Small intestine (tissue), 7 donors: ENCODE data around the gene BCAS3. TPM values are rescaled to one million over a fixed set of nuclear protein-coding genes. Genes with fewer than 3 reads are reported as not detected.

Experiments
- DNase-seq, 2 donors: peaks; one replicate each; pipeline versions ENCODE4 v3.0.0 to v3.0.0-alpha.2; 2013
- FAIRE-seq: peaks from 2 replicates; lab custom pipeline; 2012; peaks lifted over from hg19 to GRCh38; lab: Jason Lieb, UNC
- H3K27ac ChIP-seq, 3 donors: one replicate each; pipeline ENCODE4 v1.5.1; 2013; ENCODE audit warnings: low read length in 2 of 3, mild to moderate bottlenecking in 2 of 3, control low read depth in 1 of 3, inconsistent platforms in 1 of 3, low read depth in 1 of 3, moderate library complexity in 1 of 3
- H3K27me3 ChIP-seq, 3 donors: one replicate each; pipeline ENCODE4 v1.6.1; 2013; ENCODE audit warnings: low read length in 3 of 3, inconsistent platforms in 1 of 3; ENCODE audit not compliant: control insufficient read depth in 3 of 3, insufficient read depth in 3 of 3
- H3K36me3 ChIP-seq, 3 donors: one replicate each; pipeline ENCODE4 v1.6.1; 2013; ENCODE audit warnings: low read length in 3 of 3, inconsistent platforms in 1 of 3, low read depth in 1 of 3, mild to moderate bottlenecking in 1 of 3, moderate library complexity in 1 of 3; ENCODE audit not compliant: control insufficient read depth in 3 of 3, insufficient read depth in 2 of 3
- H3K4me1 ChIP-seq, 3 donors: one replicate each; pipeline ENCODE4 v1.6.1; 2013; ENCODE audit warnings: low read length in 2 of 3, inconsistent platforms in 1 of 3, low read depth in 1 of 3, mild to moderate bottlenecking in 1 of 3, moderate library complexity in 1 of 3; ENCODE audit not compliant: control insufficient read depth in 3 of 3, insufficient read depth in 2 of 3
- H3K4me3 ChIP-seq, 3 donors: one replicate each; pipeline ENCODE4 v1.5.1; 2013; ENCODE audit warnings: low read length in 3 of 3, control low read depth in 1 of 3, inconsistent platforms in 1 of 3, low read depth in 1 of 3, mild to moderate bottlenecking in 1 of 3, moderate library complexity in 1 of 3
- H3K9me3 ChIP-seq, 2 donors: one replicate each; pipeline ENCODE4 v1.6.1; 2013; ENCODE audit warnings: low read depth in 1 of 2, low read length in 1 of 2; ENCODE audit not compliant: control insufficient read depth in 2 of 2, insufficient read depth in 1 of 2
- WGBS, 3 donors: extraction: QIAGEN DNeasy Blood & Tissue Kit; methylation state at CpG; one replicate each; pipeline ENCODE4 v1.1.7; 2013; 5-methylcytosine and 5-hydroxymethylcytosine counted together
- polyA plus RNA-seq, 4 donors: library from polyadenylated mRNA; stranded (reverse) in 3 of 4; unstranded in 1 of 4; fragments of 200-250 nt in 3 of 4; fragments of 120-200 nt in 1 of 4; gene quantifications; one replicate each; pipeline versions ENCODE4 v1.2.1 to v1.2.3, GENCODE V29; 2013
- donor health status: healthy with polysubstance abuse.
- donor health status: control.
- donor health status: control.
- donor health status: Bipolar disorder and iron deficiency.
- donor health status: healthy.

The BCAS3 gene
- polyA plus RNA-seq, 4 donors: 4.4 to 10.5 (median 4.8) TPM

DNA sequence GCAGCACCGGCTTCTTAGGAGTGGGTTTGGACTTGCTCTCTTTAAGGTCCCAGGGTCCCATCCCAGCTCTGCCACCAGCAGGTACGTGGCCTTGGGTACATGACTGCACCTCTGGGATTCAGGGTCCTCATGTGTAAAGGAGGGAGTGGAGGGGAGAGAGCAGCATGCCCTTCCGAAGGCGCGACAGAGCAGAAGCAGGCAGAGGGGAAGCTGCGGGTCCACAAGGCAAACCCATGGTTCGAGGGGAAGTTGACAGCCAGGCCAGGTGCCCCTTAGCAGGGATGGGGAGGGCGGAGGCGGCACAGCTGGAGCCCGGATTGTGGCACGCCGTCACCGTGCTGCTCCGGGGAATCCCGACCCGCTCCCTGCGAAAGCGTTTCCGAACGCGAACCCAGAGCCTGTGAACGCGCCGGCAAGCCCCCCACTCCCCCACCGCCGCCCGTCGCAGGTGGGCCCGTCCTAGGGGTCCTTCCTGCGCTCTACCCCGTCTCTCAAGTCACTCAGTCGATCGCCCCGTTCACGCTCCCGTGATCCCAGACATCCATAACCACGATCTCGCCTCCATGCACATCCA is 717.8 kb downstream of the BCAS3 start:
- Histone ChIP-seq H3K4me3 (no peak overlapping the region), H3K27ac (peak overlapping the region in 1 of 3 donors; percentile 48)
- FAIRE-seq: no peak

DNA sequence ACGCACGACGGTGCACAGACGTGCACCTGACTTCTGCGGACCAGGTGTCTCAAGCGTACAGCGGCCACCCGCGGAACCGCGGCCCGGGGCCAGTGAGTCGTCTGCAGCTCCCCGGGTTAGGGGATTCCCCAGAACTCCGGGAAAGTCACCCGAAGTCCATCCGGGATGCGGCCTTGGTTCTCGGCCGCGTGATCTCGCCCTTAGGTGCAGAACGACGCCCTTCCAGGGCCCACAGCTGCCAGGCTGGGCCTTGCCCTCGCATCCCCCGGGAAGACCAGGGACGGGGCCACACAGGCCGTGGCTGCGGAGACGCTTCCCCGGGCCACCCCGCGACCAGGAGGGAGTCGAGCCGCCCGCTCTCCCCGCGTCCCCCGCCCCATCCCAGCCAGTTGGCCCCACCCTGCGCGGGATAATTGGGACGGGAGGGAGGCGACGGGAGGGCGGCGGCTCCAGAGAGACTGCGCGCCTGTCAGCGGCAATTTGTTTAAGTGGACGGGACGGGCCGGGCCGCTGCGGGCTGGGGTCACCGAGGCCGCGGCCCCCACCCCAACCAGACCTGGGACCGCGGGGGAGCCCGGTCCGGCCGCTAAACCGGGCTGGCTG is 718.4 kb downstream of the BCAS3 start:
- H3K36me3 ChIP-seq: peaks cover 0 to 9% (median 0%) of the 10 kb centered on the region in 3 donors
- peak in 1 of 2 donors; percentile 34 for DNase-seq
- peaks cover 26 to 71% (median 33%) of the 10 kb centered on the region in 3 donors for H3K27me3 ChIP-seq
- WGBS, 3 donors: 4 to 7% (median 7%) methylated on average over 55 to 63 of the region's 63 CpGs
- no peaks in the 10 kb centered on the region for H3K9me3 ChIP-seq
- H3K4me1 ChIP-seq: peaks cover 0 to 5% (median 4%) of the 10 kb centered on the region in 3 donors
- peak overlapping the region in 1 of 3 donors; percentile 13 for H3K4me3 ChIP-seq
- peak overlapping the region in 2 of 3 donors; percentile 22 to 83 for H3K27ac ChIP-seq
- no peak for FAIRE-seq

More for the DNA sequence above, 717.8 kb downstream of the BCAS3 start:
- no peak for DNase-seq
- WGBS, 3 donors: 43 to 44% (median 44%) methylated on average over 38 of the region's 38 CpGs
- Histone ChIP-seq H3K36me3 (peaks cover 0 to 7% (median 0%) of the 10 kb centered on the region in 3 donors), H3K27me3 (peaks cover 23 to 65% (median 30%) of the 10 kb centered on the region in 3 donors), H3K4me1 (peaks cover 0 to 5% (median 4%) of the 10 kb centered on the region in 3 donors), H3K9me3 (no peaks in the 10 kb centered on the region)

DNA sequence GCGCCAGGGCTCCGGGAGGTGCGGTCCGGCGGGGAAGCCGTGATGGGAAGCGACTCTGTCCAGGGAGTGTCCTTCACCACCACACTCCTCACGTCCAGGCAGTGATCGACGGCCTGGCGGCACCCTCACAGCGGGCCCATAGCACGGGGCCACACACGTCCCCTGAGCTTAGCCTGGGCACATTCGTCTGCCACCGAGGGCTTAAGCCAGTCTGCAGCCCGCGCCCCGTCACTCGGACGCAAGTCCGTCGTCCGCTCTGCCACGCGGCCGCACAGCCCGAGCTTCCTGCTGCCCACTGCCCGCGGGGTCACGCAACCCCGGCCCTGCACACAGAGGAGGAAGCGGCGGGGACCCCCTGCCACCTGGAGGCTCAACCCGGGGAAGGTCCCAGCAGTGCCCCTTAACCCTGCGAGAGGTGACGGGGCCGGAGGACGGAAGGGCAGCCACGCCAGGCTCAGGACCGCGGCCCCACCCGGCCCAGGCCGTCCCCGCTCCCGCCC is 719.0 kb downstream of the BCAS3 start:
- no peak for FAIRE-seq
- no peak for DNase-seq
- peak overlapping the region in 2 of 3 donors; percentile 13 for H3K4me3 ChIP-seq
- H3K27ac ChIP-seq: peak overlapping the region in 2 of 3 donors; percentile 22 to 83
- H3K36me3 ChIP-seq: peaks cover 0 to 10% (median 0%) of the 10 kb centered on the region in 3 donors
- H3K27me3 ChIP-seq: peaks cover 32 to 77% (median 38%) of the 10 kb centered on the region in 3 donors
- WGBS, 3 donors: 4 to 5% (median 5%) methylated on average over 34 to 46 of the region's 46 CpGs
- H3K4me1 ChIP-seq: peaks cover 0 to 5% (median 4%) of the 10 kb centered on the region in 3 donors
- no peaks in the 10 kb centered on the region for H3K9me3 ChIP-seq

DNA sequence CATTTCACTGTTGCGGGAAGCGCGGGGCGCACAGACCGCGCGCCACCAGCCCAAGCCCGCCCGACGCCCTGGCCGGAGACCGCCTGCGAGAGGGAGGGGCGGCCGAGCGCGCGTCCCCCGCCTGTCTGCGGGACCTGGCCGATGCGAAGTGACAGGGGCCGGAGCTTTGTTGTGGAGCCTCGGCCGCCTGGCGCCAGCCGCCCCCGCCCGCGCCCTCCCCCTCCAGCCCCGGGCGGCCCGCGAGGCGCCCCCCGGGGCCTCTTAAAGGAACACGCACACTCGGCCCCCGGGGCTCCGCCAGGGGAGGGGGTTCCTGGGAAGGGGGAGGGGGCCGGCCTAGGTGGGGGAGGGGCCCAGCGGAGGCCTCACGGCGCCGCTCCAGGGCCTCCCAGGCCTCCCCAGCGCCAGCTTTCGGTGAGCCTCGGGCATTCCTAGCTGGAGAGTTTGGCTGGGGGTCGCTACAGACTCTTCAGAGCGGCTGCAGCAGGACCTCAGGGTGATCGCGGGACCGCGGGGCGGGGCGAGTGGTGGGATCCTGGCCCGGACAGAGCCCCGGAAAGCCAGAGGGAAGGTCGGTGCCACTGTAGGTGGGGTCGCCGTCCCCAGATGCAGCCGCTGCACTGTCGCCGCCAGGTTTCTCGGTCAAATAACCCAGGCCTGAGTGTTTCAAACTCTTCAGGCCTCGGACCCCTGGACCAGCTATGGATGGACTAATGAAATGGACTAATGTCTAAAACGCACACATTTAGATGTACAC is 719.6 kb downstream of the BCAS3 start:
- H3K27me3 ChIP-seq: peaks cover 36 to 83% (median 42%) of the 10 kb centered on the region in 3 donors
- 2 to 5% (median 3%) methylated on average over 35 to 67 of the region's 67 CpGs for WGBS, 3 donors
- FAIRE-seq (no peak), DNase-seq (peak in 1 of 2 donors; percentile 37)
- H3K27ac ChIP-seq: peak overlapping the region in 2 of 3 donors; percentile 51 to 83
- no peaks in the 10 kb centered on the region for H3K9me3 ChIP-seq
- peaks cover 0 to 11% (median 0%) of the 10 kb centered on the region in 3 donors for H3K36me3 ChIP-seq
- peaks cover 0 to 5% (median 4%) of the 10 kb centered on the region in 3 donors for H3K4me1 ChIP-seq
- H3K4me3 ChIP-seq: peak overlapping the region; percentile 13 to 49 (median 14)

DNA sequence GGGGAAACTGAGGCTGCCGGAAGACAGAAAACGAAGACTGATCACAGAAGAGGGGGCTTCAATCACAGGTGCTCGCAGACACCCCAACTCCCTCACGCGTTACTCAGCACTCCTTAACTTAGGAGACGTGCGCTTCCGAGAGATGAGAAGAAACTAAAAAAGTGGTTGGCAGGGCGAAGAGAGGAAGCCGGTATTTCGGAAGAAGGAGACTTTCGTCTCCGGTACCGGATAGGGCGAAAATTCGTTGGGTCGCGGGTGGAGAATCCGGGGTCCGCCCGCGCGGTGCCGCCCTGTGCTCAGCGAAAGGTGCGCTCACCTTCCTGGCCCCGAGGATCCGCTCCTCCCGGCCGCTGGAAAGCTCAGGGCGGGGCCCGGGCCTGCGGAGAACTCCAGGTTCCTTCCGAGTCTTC is 721.1 kb downstream of the BCAS3 start:
- Histone ChIP-seq H3K27ac (peak overlapping the region in 2 of 3 donors; percentile 33 to 50), H3K27me3 (peaks cover 42 to 89% (median 42%) of the 10 kb centered on the region in 3 donors), H3K4me1 (peaks cover 0 to 5% (median 5%) of the 10 kb centered on the region in 3 donors), H3K36me3 (peaks cover 0 to 15% (median 0%) of the 10 kb centered on the region in 3 donors), H3K9me3 (no peaks in the 10 kb centered on the region), H3K4me3 (peak overlapping the region; percentile 21 to 49 (median 49))
- 1 to 5% (median 3%) methylated on average over 30 to 34 of the region's 34 CpGs for WGBS, 3 donors
- DNase-seq: no peak
- FAIRE-seq: no peak

DNA sequence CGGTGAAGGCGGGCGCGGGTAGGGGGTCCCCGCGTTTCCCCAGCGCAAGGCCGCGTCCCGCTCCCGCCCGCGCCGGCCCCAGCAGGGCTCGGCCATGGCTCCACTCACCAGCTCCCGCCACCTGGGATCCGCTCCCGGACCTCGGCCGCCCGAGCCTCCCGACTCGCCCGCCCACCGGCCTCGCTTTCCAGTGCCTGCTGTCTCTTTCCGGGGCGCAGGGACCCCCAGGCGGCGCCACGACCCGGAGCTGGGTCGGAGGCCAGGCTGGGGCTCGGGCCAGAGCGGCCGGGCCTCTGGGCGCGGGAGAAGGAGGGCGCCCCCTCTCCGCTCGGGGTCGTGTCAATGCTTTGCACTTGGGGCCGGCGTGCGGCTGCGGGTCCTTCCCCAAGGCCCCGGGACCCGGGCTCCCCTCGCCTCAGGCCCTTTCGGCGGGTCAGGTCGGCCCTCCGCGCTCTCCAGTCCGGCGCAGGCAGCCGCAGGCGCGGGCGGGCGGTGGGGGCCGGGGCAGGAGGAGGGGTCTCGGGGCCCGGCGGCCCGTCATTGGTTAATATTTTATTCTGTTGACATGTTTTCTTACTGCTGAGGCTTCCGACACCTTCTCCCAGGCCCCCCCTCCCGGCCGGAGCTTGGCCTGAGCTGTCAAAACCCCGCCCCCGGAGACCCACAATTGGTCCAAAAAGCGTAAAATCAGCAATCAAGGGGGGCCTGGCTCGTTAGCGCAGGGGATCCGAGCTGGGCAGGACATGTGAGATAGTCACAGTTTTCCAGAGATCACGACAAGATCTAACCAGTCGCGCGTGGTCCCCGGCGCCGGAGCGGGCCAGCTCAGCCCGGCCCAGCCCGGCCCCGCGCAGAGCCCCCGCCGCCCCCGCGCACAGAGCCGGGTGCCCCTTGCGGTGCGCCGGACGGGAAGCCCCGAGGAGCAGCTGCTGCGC is 721.7 kb downstream of the BCAS3 start, which contains the start of gene TBX2:
Gene TBX2, plus strand, starts transcription at position 713 of the 935 bp plus-strand sequence. CDS start 334 bp downstream, outside the sequence.
- DNase-seq: peak in 1 of 2 donors; percentile 56
- H3K27ac ChIP-seq: peak within 1 kb of the TSS in 2 of 3 donors; percentile 53 to 80
- peaks cover 0 to 12% (median 5%) of the 10 kb centered on the region in 3 donors for H3K4me1 ChIP-seq
- H3K4me3 ChIP-seq: peak within 1 kb of the TSS; percentile 21 to 55 (median 49)
- H3K9me3 ChIP-seq: no peaks in the 10 kb centered on the region
- peaks cover 43 to 91% (median 49%) of the 10 kb centered on the region in 3 donors for H3K27me3 ChIP-seq
- peaks cover 0 to 21% (median 0%) of the 10 kb centered on the region in 3 donors for H3K36me3 ChIP-seq
- 1 to 2% (median 2%) methylated on average over 68 to 98 of the region's 98 CpGs for WGBS, 3 donors
- no peak for FAIRE-seq

DNA sequence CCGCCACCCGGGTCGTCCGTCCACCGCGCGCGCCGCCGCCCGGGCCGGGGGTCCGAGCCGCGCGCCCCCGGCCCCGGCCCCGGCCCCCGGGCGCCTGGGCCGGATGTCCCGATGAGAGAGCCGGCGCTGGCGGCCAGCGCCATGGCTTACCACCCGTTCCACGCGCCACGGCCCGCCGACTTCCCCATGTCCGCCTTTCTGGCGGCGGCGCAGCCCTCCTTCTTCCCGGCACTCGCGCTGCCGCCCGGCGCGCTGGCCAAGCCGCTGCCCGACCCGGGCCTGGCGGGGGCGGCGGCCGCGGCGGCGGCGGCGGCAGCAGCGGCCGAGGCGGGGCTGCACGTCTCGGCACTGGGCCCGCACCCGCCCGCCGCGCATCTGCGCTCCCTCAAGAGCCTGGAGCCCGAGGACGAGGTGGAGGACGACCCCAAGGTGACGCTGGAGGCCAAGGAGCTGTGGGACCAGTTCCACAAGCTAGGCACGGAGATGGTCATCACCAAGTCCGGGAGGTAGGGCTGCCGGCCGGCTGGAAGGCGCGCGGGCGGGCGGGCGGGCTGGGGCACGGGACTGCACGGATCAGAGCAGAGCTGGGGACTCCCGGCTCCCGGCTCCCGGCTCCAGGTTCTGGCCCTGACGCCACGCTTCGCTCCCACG is 722.5 kb downstream of the BCAS3 start:
- Histone ChIP-seq H3K27me3 (peaks cover 48 to 90% (median 55%) of the 10 kb centered on the region in 3 donors), H3K4me3 (peak overlapping the region; percentile 21 to 55 (median 41)), H3K4me1 (peaks cover 0 to 15% (median 5%) of the 10 kb centered on the region in 3 donors), H3K36me3 (peaks cover 0 to 27% (median 0%) of the 10 kb centered on the region in 3 donors), H3K27ac (peak overlapping the region in 2 of 3 donors; percentile 53 to 80), H3K9me3 (no peaks in the 10 kb centered on the region)
- FAIRE-seq: no peak
- WGBS, 3 donors: 2% methylated on average over 15 to 90 of the region's 90 CpGs
- no peak for DNase-seq
